Daoy (cell line): ENCODE measurements around the gene LDLRAD4. TPM values are rescaled to one million over a fixed set of nuclear protein-coding genes. Genes with fewer than 3 reads are reported as not detected.
A peak's percentile ranks its signal among the peaks of the same experiment; 100 is the strongest.

Experiments
- DNase-seq: peaks from one replicate; pipeline ENCODE4 v3.0.0-alpha.2; 2015; ENCODE audit warnings: low read depth
- total RNA-seq: library from RNA; depleted of rRNA; stranded (reverse); fragments of >200 nt; shearing (Covaris generic); gene quantifications from 2 replicates; pipeline ENCODE4 v1.2.3, GENCODE V29; 2014

The LDLRAD4 gene
- total RNA-seq, 1 experiment from 2014 or later = 8.2 TPM

GRCh38 chr18:13265008-13265910 is 46.7 kb downstream of the LDLRAD4 start:
- DNase-seq = no peak

DNA sequence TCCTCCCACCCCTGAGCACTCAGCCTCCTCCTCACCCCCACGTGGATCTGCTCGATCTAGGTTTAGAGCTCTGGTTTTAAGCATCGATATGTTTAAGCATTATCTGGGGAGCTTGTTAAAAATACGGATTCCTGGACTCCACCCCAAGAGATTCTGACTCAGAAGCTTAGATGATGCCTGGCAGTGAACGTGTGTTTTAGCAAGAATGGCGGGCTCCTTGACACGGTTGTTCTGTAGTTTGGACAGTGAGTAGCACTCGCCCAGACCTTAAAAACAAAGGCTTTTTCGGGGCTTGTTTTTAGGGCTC is 47.3 kb downstream of the LDLRAD4 start:
- DNase-seq = no peak

DNA sequence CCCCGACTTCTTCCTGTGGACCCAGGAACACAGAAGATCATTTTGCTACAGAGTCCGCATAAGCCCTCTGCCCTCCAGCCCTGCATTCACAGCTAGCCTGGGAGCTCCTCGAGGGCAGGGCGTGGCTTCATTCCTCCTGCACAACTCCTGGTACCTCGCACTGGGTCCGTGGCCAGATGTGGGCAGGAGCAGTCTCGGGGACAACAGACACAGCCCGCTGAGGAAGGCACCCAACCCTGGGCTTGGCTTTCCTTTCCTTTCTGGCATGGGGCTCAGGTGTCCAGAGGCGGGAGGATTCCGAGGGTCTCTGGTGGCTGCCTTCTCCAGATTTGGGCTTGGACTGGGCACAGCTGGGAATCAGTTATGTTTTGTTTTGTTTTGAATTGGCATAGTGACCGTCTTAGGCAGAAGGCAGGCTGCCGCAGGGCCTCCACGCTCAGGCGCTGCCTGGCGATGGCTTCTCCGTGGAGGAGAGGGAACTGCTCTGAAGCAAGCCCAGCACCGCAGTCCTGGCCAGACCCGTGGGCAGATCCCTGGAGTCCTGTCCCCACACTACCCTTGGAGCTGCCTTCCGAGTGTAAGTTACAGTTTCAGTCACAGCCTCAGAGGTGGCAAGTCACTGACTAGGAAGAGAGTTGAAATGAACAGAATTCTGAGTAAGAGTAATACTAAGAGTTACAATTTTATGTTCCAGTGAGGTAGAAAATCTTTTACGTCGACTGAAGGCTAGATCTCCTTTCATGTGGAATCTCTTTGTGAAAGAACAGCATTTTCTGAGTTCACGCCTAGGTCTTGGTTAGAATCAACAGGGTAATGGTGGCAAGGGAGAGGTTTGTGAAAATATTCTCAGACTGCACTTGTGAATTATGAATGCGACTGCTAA is 47.9 kb downstream of the LDLRAD4 start:
- peak; percentile 20 for DNase-seq

DNA sequence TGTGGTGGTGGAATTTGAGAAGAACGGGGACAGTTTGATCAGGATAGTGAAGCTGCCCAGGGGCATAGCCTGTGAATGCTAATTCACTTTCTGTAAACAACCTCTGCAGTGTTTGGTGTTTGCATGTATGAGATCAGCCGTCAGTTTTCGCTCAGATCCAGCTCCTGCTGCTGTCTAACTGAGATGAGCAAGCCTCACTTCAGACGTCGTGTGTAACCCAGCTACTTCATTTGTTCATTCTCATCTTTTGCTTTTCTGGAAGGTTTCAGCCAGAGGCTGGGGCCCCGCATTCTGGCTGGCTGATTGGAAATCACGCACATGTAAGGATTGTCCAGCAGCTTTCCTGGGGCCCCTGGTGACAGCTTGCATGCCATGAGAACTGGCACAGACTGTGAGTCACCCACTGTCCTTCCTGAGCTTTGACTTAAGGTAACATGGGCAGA is 48.9 kb downstream of the LDLRAD4 start:
- DNase-seq = peak; percentile 43

GRCh38 chr18:13268158-13269012 is 49.8 kb downstream of the LDLRAD4 start:
- DNase-seq = peak; percentile 67

DNA sequence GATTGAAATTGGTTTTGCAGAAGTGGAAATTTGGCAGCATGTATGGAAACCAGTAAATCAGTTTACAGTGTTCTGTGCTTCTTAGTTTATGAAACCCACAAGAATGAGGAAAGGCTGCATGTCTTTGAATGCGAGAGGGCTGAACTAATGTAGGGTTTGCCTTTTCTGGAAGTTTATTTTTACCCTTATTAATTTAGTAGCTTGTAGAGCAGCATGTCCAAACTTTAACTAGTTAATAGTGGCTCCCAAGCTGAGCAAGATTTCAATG is 50.4 kb downstream of the LDLRAD4 start:
- DNase-seq = no peak

DNA sequence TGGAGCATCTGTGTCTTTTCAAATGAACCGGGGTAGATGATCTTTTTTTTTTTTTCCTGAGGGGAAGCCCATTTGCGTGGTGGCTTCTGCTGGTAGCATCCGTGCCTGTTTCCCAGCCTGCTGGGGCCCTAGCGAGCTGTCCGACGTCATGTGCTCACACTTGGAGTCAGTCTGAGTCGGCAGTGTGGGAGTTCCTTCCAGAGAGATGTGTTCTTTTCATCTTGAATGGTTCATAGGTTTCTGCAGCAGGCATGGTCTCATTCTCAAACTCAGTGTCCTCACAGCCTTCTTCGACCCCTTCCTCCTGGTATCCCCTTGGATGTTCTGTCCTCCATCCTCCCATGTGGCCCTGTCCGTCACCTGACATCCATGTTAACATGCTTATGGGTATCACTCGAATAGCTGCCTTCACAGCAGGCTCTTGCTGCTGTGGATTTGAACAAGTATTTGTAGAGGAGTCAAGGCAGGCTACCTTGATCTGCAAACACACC is 51.0 kb downstream of the LDLRAD4 start:
- DNase-seq = peak; percentile 35

DNA sequence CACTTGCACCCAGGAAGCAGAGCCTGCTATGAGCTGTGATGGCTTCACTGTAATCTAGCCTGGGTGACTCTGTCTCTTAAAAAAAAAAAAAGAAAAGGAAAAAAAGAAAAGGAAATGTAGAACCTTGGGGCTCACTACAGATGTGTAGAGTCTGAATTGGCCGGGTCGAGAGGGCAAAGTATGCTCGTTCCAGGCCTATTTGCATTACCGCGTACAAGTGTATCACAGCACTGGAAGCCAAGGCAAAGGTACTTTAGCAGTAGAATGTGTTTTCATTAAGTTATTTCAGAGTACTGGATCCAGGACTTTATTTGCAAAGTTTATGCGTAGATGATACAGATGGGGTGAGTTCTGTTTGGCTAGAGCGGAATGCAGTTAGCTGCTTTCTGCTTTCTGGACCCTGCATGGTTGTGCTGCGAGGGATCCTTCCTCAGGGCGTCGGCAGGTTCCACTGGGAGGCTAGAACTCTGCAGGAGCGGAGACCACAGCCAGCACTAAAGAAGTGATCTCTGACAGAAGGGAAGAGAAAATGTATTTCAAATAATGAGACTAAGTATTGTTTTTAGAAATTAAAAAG is 51.8 kb downstream of the LDLRAD4 start:
- no peak for DNase-seq

GRCh38 chr18:13271302-13271911 is 52.8 kb downstream of the LDLRAD4 start:
- no peak for DNase-seq

- no peak for DNase-seq
These were observed 53.9 kb downstream of the LDLRAD4 start for GRCh38 chr18:13272416-13272815.

GRCh38 chr18:13273800-13274199 is 55.2 kb downstream of the LDLRAD4 start:
- no peak for DNase-seq

DNA sequence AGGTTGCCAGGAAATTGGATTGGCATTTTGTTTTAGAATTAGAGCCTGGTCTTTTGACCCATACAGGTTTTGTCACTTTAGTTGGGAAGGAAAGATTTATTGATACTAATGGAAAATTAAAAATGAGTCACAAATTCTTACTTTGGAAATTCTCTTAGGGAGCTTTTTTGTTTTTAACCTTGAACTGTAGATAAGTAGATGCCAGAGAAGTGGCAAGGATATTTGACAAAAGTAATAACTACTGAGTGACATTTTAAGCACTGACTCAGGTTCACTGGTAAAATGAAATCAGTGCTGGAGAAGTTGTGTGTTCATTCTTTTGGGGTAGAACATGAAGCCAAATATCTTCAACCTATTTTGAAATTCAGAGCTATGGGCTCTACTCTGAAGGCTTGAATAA is 56.5 kb downstream of the LDLRAD4 start:
- no peak for DNase-seq

DNA sequence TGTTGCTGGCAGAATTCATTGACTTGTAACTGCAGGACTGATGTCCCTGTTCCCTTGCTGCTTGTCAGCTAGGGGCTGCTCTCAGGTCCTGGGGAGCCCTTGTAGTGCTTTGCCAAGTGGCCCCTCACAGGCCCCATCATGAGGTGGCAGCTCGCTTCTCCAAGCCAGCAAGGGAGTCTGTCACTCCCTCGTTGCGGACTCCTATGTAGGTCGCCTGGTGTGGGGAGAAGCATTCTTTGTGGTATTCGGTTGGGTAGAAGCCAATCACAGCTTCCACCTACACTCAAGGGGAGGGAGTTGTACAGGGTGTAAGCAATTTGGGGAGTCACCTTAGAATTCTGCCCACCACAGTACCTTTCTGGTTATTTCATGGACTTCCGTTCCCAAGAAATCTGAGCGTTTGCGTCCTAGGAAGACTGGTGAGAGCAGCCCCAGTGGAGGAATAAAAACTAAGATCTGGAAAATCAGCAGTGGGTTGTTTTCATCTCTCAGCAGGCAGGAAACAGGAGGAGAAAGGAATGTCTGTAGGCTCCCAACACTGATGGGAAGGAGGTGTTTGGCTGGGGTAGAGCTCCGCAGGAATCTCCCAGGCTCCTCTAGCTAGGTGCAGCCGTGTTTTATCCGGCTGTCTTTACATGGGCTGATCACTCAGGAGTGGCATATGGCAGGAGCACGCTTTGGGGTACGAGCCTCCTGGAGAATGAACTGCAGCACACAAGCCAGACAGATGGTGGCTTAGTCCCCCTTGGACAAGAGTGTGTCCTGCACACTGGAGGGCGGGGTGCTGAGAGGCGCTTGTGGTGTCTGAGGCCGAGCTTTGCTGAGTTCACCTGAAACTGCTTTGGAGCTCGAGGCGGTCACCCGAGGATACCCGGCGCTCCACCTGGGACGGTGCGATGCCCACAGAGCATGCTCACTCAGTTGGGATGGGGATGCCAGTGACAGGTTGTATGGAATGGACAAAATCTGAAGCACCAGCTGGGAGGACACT is 58.3 kb downstream of the LDLRAD4 start:
- DNase-seq = no peak

- DNase-seq = no peak
These were observed 59.6 kb downstream of the LDLRAD4 start for GRCh38 chr18:13278062-13278630.

- DNase-seq = no peak
These were observed 60.9 kb downstream of the LDLRAD4 start for GRCh38 chr18:13279181-13280069.

DNA sequence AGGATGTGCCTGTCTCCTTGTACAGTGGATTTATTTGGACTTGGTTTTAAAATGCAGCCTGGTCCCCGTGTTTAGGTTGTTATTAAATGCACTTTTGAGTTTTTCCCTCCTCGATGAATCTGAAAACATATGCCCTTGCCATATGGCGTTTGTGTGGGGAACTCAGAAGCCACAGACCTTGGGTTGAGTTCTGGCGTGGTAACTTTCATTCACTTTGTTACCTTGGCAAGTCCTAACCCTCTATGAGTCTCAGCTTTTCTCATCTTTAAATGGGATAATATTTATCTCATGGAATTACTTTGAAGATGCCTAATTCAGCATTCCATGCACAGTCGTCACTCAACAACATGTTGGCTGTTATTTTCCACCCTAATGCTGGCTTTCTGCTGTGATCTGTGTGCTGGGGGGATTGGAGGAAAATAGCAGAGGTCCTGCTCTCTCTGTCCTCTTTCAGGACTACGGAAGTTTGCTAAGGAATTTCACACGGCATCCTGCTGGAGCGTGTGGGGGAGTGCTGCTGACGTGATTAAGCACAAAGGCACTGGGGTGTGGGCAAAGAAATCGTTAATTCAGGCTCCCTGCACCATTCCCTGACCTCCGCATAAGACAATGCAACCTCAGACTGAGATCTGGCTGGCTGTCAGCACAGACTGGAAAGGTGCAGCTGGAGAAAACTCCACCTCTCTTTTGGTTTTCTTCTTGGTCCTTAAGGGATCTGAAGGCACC is 61.7 kb downstream of the LDLRAD4 start:
- peak; percentile 62 for DNase-seq

DNA sequence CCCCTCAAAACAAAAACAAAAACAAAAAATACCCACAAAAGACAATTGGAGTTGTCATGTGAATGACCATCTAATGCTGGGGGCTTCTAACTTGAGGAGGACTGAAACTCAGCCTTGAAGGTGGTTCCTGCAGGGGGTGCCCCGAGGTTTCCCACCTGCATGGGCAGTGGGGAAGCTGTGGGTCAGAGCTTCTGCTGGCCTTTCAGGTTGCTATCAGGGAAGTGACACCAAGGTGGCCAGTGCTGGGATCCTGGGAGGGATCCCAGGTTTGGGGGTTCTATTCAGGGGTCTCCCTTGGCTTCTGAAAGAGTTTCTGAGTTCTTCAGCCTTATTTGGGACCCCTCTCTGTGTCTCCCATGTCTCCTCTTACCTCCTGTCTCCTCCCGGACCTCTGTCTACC is 62.8 kb downstream of the LDLRAD4 start:
- DNase-seq = no peak

DNA sequence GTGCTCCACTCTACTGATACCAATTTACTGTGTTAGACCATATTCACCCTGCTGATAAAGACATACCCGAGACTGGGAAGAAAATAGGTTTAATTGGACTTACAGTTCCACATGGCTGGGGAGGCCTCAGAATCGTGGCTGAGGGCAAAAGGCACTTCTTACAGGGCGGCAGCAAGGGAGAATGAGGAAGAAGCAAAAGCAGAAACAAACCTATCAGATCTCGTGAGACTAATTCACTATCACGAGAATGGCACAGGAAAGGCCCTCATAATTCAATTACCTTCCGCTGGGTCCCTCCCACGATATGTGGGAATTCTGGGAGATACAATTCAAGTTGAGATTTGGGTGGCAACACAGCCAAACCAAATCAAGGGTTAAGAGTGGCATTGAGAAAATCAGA is 65.2 kb downstream of the LDLRAD4 start:
- no peak for DNase-seq
